ENCODE data around the gene PIGX. TPM values are rescaled to one million over a fixed set of nuclear protein-coding genes. Genes with fewer than 3 reads are reported as not detected.

Gene PIGX
- total RNA-seq, 1 experiment from 2014 or later: 31.2 TPM

GRCh38 chr3:196667056-196667825 is 44.9 kb upstream of the PIGX start:
- DNase-seq: no peak
- intact Hi-C loops (cut with micrococcal nuclease; ENCODE audit: unreplicated experiment): no loop called here
- BruUV-seq (replicated peaks): no TSS peak
- H3K4me1 Mint-ChIP-seq (ENCODE audit: low read depth, unreplicated experiment): no peaks in the 10 kb centered on the region
- TF ChIP-seq, protein P1, sequence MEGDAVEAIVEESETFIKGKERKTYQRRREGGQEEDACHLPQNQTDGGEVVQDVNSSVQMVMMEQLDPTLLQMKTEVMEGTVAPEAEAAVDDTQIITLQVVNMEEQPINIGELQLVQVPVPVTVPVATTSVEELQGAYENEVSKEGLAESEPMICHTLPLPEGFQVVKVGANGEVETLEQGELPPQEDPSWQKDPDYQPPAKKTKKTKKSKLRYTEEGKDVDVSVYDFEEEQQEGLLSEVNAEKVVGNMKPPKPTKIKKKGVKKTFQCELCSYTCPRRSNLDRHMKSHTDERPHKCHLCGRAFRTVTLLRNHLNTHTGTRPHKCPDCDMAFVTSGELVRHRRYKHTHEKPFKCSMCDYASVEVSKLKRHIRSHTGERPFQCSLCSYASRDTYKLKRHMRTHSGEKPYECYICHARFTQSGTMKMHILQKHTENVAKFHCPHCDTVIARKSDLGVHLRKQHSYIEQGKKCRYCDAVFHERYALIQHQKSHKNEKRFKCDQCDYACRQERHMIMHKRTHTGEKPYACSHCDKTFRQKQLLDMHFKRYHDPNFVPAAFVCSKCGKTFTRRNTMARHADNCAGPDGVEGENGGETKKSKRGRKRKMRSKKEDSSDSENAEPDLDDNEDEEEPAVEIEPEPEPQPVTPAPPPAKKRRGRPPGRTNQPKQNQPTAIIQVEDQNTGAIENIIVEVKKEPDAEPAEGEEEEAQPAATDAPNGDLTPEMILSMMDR (IDR thresholded peaks at IDR 0.05; ENCODE audit: unreplicated experiment): no peak
- peaks cover 52% of the 10 kb centered on the region for H3K27me3 Mint-ChIP-seq (ENCODE audit: unreplicated experiment)
- CTCF ChIA-PET: no interaction called here
- no peaks in the 10 kb centered on the region for H3K9me3 Mint-ChIP-seq (ENCODE audit: low read depth, unreplicated experiment)
- no peaks in the 10 kb centered on the region for H3K36me3 Mint-ChIP-seq (ENCODE audit: insufficient read depth, unreplicated experiment)
- H3K4me3 Mint-ChIP-seq (ENCODE audit: low read depth, unreplicated experiment): no peak overlapping the region
- H3K27ac Mint-ChIP-seq (ENCODE audit: unreplicated experiment): no peak overlapping the region

DNA sequence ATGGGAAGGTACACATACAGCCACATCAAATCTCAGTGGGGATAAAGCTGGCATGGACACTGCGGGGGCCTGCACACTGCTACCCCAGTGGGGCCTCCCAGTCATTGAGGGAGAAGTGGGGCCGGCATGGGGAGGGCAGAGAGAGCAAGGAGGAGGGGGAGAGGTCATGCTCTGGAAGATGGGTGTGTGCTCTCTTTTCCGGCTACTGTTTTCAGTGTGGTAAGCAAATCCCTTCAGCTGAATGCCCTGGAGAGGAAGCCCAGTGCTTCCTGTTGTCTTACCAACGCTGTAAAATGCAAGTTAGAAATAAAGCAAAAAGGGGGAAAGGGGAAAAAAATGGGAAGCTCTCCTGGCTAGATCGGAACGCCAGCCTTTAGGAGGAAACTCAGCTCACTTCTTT is 41.8 kb upstream of the PIGX start:
- Mint-ChIP-seq H3K9me3 (ENCODE audit: low read depth, unreplicated experiment) (no peaks in the 10 kb centered on the region), H3K27ac (ENCODE audit: unreplicated experiment) (no peak overlapping the region), H3K4me3 (ENCODE audit: low read depth, unreplicated experiment) (no peak overlapping the region), H3K27me3 (ENCODE audit: unreplicated experiment) (peaks cover 40% of the 10 kb centered on the region), H3K4me1 (ENCODE audit: low read depth, unreplicated experiment) (no peaks in the 10 kb centered on the region), H3K36me3 (ENCODE audit: insufficient read depth, unreplicated experiment) (peaks cover 4% of the 10 kb centered on the region)
- no TSS peak for BruUV-seq (replicated peaks)
- DNase-seq: no peak
- CTCF ChIA-PET: interaction anchor here (0.7 kb wide), 3 partner anchors 21 to 72 kb away, joined by 4 to 6 read pairs (median 4); no protein-coding TSS in a partner anchor
- TF ChIP-seq, protein P1 (IDR thresholded peaks at IDR 0.05; ENCODE audit: unreplicated experiment): no peak
- intact Hi-C loops (cut with micrococcal nuclease; ENCODE audit: unreplicated experiment): no loop called here

- DNase-seq: no peak
- no TSS peak for BruUV-seq (replicated peaks)
- Mint-ChIP-seq H3K36me3 (ENCODE audit: insufficient read depth, unreplicated experiment) (peaks cover 4% of the 10 kb centered on the region), H3K27me3 (ENCODE audit: unreplicated experiment) (peaks cover 43% of the 10 kb centered on the region), H3K4me1 (ENCODE audit: low read depth, unreplicated experiment) (no peaks in the 10 kb centered on the region), H3K9me3 (ENCODE audit: low read depth, unreplicated experiment) (no peaks in the 10 kb centered on the region), H3K4me3 (ENCODE audit: low read depth, unreplicated experiment) (no peak overlapping the region), H3K27ac (ENCODE audit: unreplicated experiment) (no peak overlapping the region)
- CTCF ChIA-PET: no interaction called here
- intact Hi-C loops (cut with micrococcal nuclease; ENCODE audit: unreplicated experiment): no loop called here
- TF ChIP-seq, protein P1 (IDR thresholded peaks at IDR 0.05; ENCODE audit: unreplicated experiment): no peak
Measured at GRCh38 chr3:196673632-196674031, 38.5 kb upstream of the PIGX start.

- no TSS peak for BruUV-seq (replicated peaks)
- intact Hi-C loops (cut with micrococcal nuclease; ENCODE audit: unreplicated experiment): no loop called here
- H3K4me1 Mint-ChIP-seq (ENCODE audit: low read depth, unreplicated experiment): no peaks in the 10 kb centered on the region
- TF ChIP-seq, protein P1 (IDR thresholded peaks at IDR 0.05; ENCODE audit: unreplicated experiment): no peak
- peaks cover 4% of the 10 kb centered on the region for H3K36me3 Mint-ChIP-seq (ENCODE audit: insufficient read depth, unreplicated experiment)
- H3K27ac Mint-ChIP-seq (ENCODE audit: unreplicated experiment): no peak overlapping the region
- CTCF ChIA-PET: interaction anchor here (0.5 to 2.1 kb wide), 4 partner anchors 68 to 717 kb away, joined by 3 to 7 read pairs (median 5); no protein-coding TSS in a partner anchor
- no peak for DNase-seq
- H3K9me3 Mint-ChIP-seq (ENCODE audit: low read depth, unreplicated experiment): no peaks in the 10 kb centered on the region
- no peak overlapping the region for H3K4me3 Mint-ChIP-seq (ENCODE audit: low read depth, unreplicated experiment)
- peaks cover 39% of the 10 kb centered on the region for H3K27me3 Mint-ChIP-seq (ENCODE audit: unreplicated experiment)
Measured at GRCh38 chr3:196677353-196677752, 34.8 kb upstream of the PIGX start.
